Glomerular endothelial cell (primary cell): ENCODE data around the gene SUPT3H. TPM values are rescaled to one million over a fixed set of nuclear protein-coding genes. Genes with fewer than 3 reads are reported as not detected.

Experiments
- DNase-seq: peaks from one replicate; pipeline ENCODE4 v3.0.0-alpha.2; 2011; ENCODE audit warnings: low read depth, low spot score; ENCODE audit errors: extremely low read depth
- total RNA-seq: library from RNA; depleted of rRNA; stranded (reverse); fragments of >200 nt; gene quantifications from 2 replicates; pipeline ENCODE4 v1.2.3, GENCODE V29; 2015

The SUPT3H gene
- total RNA-seq, 1 donor from 2014 or later: 7.7 TPM

GRCh38 chr6:45129051-45129450 is 248.7 kb downstream of the SUPT3H start:
- no peak for DNase-seq

- DNase-seq: no peak
These were observed 250.5 kb downstream of the SUPT3H start for GRCh38 chr6:45127185-45127584.

DNA sequence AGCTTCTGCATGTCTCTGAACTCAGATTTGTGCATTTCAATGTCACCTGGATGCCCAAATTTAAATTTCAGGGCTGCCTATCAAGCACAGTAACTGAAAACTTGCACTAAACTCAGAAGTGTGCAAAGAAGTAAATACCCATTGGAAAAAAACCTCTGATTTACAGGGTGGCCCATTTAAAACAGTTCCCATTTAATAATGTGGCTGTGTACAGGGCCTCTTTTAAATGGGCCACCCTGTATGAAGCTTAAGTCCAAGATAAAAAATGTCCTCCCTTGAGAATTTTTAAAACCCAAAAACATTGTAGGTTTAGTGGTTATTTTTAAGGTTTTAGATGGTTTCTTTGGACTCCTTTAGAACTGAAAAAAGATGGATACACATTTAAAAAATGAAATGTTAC is 251.7 kb downstream of the SUPT3H start:
- no peak for DNase-seq

DNA sequence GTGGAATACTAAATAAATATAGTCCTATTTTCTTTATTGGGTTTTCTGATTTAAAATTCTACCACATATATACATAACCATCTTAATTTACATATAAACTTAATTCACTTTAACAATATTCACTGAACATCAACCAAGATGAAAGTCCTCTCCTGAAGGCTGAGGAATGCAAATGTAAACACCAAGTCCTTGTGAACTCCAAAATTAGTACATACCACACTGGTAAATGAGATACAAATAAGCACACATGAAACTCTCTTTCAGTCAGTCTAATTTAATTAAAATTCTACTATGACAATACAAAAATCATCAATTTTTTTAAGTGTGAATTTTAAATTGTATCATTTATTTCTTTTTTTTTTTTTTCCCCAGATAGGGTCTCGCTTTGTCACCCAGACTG is 254.7 kb downstream of the SUPT3H start:
- no peak for DNase-seq

DNA sequence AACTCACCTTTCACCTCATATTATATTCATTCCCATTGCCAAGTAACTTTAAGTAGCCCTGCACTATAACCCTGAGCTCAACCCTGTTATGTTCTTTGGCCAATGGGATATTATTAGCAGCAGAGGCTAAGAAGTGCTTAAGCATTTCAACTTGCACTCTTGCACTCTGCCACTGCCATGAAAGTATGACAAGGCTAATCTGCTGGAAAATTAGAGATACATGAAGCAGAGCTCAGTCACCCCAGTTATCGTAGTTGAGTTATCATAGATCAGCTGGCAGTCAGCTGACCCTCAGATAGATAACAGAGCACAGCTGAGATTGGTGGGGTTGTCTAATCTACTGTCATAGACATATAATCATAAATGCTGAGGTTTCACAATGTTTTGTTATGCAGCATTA is 259.0 kb downstream of the SUPT3H start:
- DNase-seq: no peak

- DNase-seq: no peak
These were observed 260.9 kb downstream of the SUPT3H start for GRCh38 chr6:45116714-45117410.

GRCh38 chr6:45115696-45116095 is 262.0 kb downstream of the SUPT3H start:
- DNase-seq: no peak

DNA sequence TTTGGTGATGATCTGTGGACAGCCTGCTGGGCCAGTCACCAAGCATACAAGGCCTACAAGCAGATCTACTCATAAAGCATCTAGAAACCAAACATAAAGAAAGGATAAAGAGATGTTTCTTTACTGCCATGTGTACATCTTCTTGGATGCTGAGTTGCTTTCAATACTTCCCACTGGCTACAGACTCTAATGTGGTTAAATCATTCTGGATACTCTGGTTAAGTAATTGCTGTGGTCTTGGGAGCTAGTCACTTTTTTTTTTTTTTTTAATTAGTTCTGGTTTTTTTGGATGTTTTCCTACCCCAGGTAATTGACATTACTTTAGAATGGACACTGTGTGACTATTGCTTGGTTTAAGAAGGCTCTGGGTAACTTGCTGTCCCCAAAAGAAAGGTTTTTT is 265.0 kb downstream of the SUPT3H start:
- no peak for DNase-seq

DNA sequence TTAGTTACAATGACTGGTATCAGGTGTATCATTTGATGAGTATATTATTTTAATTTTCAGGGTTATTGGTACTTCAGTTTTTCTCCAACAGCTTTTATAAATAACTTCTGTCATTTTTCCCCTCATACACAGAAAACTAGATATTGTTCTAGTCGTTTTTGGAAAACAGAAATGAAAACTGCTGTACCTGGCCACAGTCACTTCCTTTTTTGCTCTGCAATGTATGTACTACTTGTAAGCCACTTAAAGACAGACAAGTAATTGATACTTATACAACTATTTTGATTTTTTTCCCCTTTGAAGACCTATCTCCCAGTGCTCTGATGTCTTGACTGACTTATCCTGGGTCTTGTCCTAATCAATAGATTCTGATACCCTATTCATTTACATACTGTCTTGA is 268.2 kb downstream of the SUPT3H start:
- no peak for DNase-seq

- DNase-seq: no peak
These were observed 272.4 kb downstream of the SUPT3H start for GRCh38 chr6:45105170-45105820.

DNA sequence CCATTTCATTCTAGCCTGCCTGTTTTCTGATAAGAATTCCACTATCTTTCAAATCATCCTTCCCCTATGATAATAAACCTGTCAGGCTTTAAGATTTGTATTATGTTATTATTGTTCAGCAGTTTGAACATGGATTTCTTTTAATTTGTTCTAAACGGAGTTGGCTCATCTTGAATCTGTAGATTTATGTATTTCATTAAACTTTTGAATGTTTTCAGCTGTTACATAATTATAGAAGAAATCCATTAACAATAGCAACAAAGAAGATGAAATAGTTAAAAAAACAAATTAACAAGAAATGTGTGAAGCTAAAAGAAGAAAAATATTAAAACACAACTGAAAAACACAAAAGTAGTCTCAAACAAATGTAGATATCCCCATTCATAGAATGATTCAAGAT is 273.3 kb downstream of the SUPT3H start:
- DNase-seq: no peak

- DNase-seq: no peak
These were observed 279.5 kb downstream of the SUPT3H start for GRCh38 chr6:45098256-45098655.

GRCh38 chr6:45094831-45095230 is 282.9 kb downstream of the SUPT3H start:
- DNase-seq: no peak

GRCh38 chr6:45092135-45092534 is 285.6 kb downstream of the SUPT3H start:
- no peak for DNase-seq

DNA sequence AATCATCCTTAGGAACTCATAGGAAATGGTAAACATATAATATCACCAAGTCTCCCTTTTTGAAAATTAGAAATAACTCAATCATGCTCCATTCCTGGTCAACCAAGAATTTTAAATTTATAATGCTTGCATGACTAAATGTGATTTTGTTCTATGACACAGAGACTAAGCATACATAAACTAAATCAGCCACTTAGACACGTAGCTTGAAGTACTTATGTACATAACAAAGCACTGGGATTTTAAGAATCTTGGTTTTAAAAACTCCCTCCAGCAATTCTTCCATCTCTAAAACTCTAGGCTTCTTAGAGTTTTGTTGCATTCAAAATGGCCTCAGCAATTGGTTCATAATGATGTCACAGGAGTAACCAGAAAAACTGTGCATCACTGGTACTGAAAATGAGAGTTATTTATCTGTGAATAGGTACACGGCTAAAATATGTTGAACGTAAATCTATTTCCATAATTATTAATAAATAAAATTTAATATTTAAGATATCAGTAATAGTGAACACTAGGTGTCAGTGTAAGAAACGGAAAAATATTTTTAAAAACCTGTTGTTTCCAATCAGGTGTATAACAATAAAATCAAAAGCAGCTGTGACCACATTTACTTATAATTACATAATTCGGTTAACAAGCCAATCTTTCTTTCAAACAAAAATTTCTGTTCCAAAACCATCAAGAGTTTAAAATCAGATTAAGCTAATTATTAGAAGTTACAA is 291.2 kb downstream of the SUPT3H start:
- DNase-seq: no peak

GRCh38 chr6:45084257-45084656 is 293.5 kb downstream of the SUPT3H start:
- no peak for DNase-seq

GRCh38 chr6:45082091-45082490 is 295.6 kb downstream of the SUPT3H start:
- DNase-seq: no peak

GRCh38 chr6:45081634-45082033 is 296.1 kb downstream of the SUPT3H start:
- DNase-seq: no peak

GRCh38 chr6:45078432-45078831 is 299.3 kb downstream of the SUPT3H start:
- no peak for DNase-seq

GRCh38 chr6:45076217-45076930 is 301.4 kb downstream of the SUPT3H start:
- DNase-seq: no peak

DNA sequence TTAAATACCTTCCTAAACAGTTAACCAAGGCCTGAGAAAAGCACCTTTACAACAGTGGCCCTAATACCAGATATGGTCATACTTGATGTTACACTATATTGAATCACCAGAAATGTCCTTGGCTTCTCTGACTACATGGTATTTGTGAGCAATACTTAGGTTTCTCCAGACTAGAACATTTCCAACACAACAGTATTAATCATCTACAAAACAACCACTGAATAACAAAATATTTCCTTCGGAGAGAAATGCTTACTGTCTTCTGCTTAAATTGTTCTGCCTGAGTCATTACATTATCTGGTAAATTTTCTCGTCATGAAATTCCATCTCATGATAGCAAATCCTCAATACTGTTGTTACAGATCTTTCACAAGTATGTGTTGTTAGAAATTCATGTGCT is 302.5 kb downstream of the SUPT3H start:
- DNase-seq: peak; percentile 70
